HFFc6 (cell line): ENCODE results near the gene ACVR1C. TPM values are rescaled to one million over a fixed set of nuclear protein-coding genes. Genes with fewer than 3 reads are reported as not detected.

ENCODE experiments used
- DNase-seq: peaks from one replicate; pipeline ENCODE4 v3.0.0-alpha.2; 2018
- H3K27ac Mint-ChIP-seq: 2 replicates; pipeline ENCODE4 v1.8.0; 2020; ENCODE audit warnings: mild to moderate bottlenecking, mixed read lengths
- H3K27me3 Mint-ChIP-seq: 2 replicates; pipeline ENCODE4 v1.8.0; 2021; ENCODE audit warnings: mild to moderate bottlenecking, moderate library complexity, mixed read lengths; ENCODE audit not compliant: insufficient read depth
- H3K36me3 Mint-ChIP-seq: 2 replicates; pipeline ENCODE4 v1.8.0; 2021; ENCODE audit warnings: low read depth, mixed read lengths
- H3K4me1 Mint-ChIP-seq: 2 replicates; pipeline ENCODE4 v1.8.0; 2020; ENCODE audit warnings: low read depth, mixed read lengths
- H3K4me3 Mint-ChIP-seq: 2 replicates; pipeline ENCODE4 v1.8.0; 2020; ENCODE audit warnings: mild to moderate bottlenecking, moderate library complexity, mixed read lengths
- H3K9me3 Mint-ChIP-seq: 2 replicates; pipeline ENCODE4 v1.8.0; 2020; ENCODE audit warnings: mild to moderate bottlenecking, mixed read lengths
- total RNA-seq, 6 experiments: library from RNA; stranded (reverse); fragmentation: NEBNext Ultra II Directional; extraction: Animal tissue kit (Norgen Biotek cat#: 25700); gene quantifications; 2 replicates in 1 of 6; 3 replicates in 5 of 6; pipeline ENCODE4 v1.2.3, GENCODE V29; 2021
- TF ChIP-seq, protein P1 (sequence below): fragments of 200-600 bp; sonication (generic); IDR thresholded peaks from 2 replicates; pipeline ENCODE4 v1.5.0; 2021; ENCODE audit warnings: antibody characterized with exemption, mild to moderate bottlenecking

Gene ACVR1C
- total RNA-seq, 6 experiments from 2014 or later = 0.02 to 0.13 (median 0.05) TPM; not detected in 2

DNA sequence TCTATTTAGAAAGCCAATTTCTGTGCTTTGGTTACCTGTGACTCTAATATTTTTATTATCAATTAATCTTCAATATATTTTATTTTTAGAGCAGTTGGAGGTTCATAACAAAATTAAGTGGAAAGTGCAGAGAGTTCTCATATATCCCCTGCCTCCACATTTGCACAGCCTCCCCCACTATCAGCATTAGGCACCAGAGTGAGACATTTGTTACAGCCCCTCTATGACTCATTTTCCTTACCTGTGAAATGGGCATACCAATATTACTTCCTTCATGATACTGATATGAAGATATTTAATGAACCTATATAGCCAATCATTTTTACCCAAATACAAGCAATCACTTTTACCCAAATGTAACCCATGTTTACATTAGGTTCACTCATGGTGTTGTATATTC lies 150.7 kb downstream of the ACVR1C start:
- Mint-ChIP-seq H3K36me3 (no peaks in the 10 kb centered on the region), H3K4me3 (no peak overlapping the region), H3K9me3 (no peaks in the 10 kb centered on the region)

DNA sequence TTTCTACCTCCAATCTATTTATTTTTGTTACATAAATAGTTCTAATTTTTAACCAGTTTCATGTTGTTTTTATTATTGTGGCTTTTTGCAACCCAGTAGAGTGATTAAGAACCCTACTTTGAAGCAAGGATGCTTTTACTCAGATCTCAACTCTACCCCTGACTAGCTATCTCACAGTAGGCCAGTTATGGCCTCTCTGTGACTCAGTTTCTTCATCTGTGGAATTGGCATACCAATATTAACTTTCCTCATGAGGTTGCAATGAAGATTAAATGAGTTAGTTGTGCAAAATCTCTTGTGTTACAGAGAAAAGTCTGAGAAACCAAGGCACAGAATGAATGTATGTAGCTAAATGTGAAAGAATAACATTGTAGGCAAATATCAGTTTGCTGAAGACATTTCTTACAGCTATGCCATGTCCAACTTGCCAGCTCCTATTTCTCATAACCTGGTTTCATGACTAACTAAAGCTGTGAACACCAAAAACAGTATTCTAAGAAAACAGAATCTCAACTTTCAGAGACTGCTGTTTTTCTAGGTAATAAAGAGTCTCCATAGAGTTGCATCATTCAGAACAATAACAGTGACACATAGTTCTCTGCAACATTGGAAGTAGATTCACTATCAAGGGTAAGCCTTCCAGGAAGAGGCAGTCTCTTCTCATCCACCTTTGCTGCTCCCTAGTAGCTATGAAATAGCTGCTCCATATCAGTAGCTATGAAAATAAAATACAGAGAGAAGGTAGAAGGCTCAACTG lies 151.5 kb downstream of the ACVR1C start:
- no peaks in the 10 kb centered on the region for H3K36me3 Mint-ChIP-seq
- no peak overlapping the region for H3K4me3 Mint-ChIP-seq
- no peaks in the 10 kb centered on the region for H3K27me3 Mint-ChIP-seq
- TF ChIP-seq, protein P1, sequence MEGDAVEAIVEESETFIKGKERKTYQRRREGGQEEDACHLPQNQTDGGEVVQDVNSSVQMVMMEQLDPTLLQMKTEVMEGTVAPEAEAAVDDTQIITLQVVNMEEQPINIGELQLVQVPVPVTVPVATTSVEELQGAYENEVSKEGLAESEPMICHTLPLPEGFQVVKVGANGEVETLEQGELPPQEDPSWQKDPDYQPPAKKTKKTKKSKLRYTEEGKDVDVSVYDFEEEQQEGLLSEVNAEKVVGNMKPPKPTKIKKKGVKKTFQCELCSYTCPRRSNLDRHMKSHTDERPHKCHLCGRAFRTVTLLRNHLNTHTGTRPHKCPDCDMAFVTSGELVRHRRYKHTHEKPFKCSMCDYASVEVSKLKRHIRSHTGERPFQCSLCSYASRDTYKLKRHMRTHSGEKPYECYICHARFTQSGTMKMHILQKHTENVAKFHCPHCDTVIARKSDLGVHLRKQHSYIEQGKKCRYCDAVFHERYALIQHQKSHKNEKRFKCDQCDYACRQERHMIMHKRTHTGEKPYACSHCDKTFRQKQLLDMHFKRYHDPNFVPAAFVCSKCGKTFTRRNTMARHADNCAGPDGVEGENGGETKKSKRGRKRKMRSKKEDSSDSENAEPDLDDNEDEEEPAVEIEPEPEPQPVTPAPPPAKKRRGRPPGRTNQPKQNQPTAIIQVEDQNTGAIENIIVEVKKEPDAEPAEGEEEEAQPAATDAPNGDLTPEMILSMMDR = no peak
- DNase-seq = no peak
- no peak overlapping the region for H3K27ac Mint-ChIP-seq
- peaks cover 17% of the 10 kb centered on the region; the same call in 1 of the 2 replicates for H3K4me1 Mint-ChIP-seq
- no peaks in the 10 kb centered on the region for H3K9me3 Mint-ChIP-seq

More for the DNA sequence above, 150.7 kb downstream of the ACVR1C start:
- TF ChIP-seq, protein P1 = no peak
- no peak overlapping the region for H3K27ac Mint-ChIP-seq
- DNase-seq = no peak
- H3K27me3 Mint-ChIP-seq = no peaks in the 10 kb centered on the region
- H3K4me1 Mint-ChIP-seq = peaks cover 15% of the 10 kb centered on the region; the same call in 1 of the 2 replicates

Other genes starting within 250 kb of the ACVR1C start
- gene CYTIP, start 184.8 kb downstream of the ACVR1C start, total RNA-seq = not detected
- gene ACVR1, start 247.5 kb upstream of the ACVR1C start, total RNA-seq = 10 to 100 TPM; 37.5 to 48.4 (median 43.1) TPM